Measurements from ENCODE around the gene STX10.

STX10 gene

GRCh38 chr19:13134626-13135025 is 15.5 kb downstream of the STX10 start:
- no peak for TF ChIP-seq ZNF274 (IDR thresholded peaks at IDR 0.05; ENCODE audit: low read depth, low read length)
- H3K36me3 ChIP-seq (ENCODE audit: insufficient read depth, insufficient read length, low read length), result peaks cover 87% of the 10 kb centered on the region
- no peaks in the 10 kb centered on the region for H3K27me3 ChIP-seq (ENCODE audit: insufficient read depth, insufficient read length)

GRCh38 chr19:13133241-13133870 is 16.8 kb downstream of the STX10 start:
- no peak for TF ChIP-seq ZNF274 (IDR thresholded peaks at IDR 0.05; ENCODE audit: low read depth, low read length)
- no peak for TF ChIP-seq SUZ12 (IDR thresholded peaks at IDR 0.05; ENCODE audit: extremely low read depth, insufficient read depth, insufficient read length)
- TF ChIP-seq YY1 (IDR thresholded peaks at IDR 0.05; ENCODE audit: insufficient read depth, insufficient read length), result no peak

More at GRCh38 chr19:13134626-13135025, 15.5 kb downstream of the STX10 start:
- no peak for DNase-seq (ENCODE audit: low read depth, low spot score)
- Histone ChIP-seq H3K9me3 (ENCODE audit: insufficient read depth, low read length) (no peaks in the 10 kb centered on the region), H3K4me3 (ENCODE audit: insufficient read length, low read depth) (no peak overlapping the region), H3K4me1 (ENCODE audit: insufficient read depth, insufficient read length) (peaks cover 19% of the 10 kb centered on the region), H3K9ac (ENCODE audit: insufficient read length, low read depth) (no peak overlapping the region)

GRCh38 chr19:13132471-13133180 is 17.5 kb downstream of the STX10 start:
- no peak for DNase-seq (ENCODE audit: low read depth, low spot score)
- H3K9me3 ChIP-seq (ENCODE audit: insufficient read depth, low read length), result no peaks in the 10 kb centered on the region
- H3K4me1 ChIP-seq (ENCODE audit: insufficient read depth, insufficient read length), result peaks cover 13% of the 10 kb centered on the region
- no peak overlapping the region for H3K4me3 ChIP-seq (ENCODE audit: insufficient read length, low read depth)
- TF ChIP-seq ZNF274 (IDR thresholded peaks at IDR 0.05; ENCODE audit: low read depth, low read length) (no peak), SUZ12 (IDR thresholded peaks at IDR 0.05; ENCODE audit: extremely low read depth, insufficient read depth, insufficient read length) (no peak), YY1 (IDR thresholded peaks at IDR 0.05; ENCODE audit: insufficient read depth, insufficient read length) (no peak)
- H3K27me3 ChIP-seq (ENCODE audit: insufficient read depth, insufficient read length), result no peaks in the 10 kb centered on the region
- H3K9ac ChIP-seq (ENCODE audit: insufficient read length, low read depth), result no peak overlapping the region
- H3K36me3 ChIP-seq (ENCODE audit: insufficient read depth, insufficient read length, low read length), result peaks cover 92% of the 10 kb centered on the region

More at GRCh38 chr19:13133241-13133870, 16.8 kb downstream of the STX10 start:
- Histone ChIP-seq H3K4me3 (ENCODE audit: insufficient read length, low read depth) (no peak overlapping the region), H3K9ac (ENCODE audit: insufficient read length, low read depth) (no peak overlapping the region), H3K9me3 (ENCODE audit: insufficient read depth, low read length) (no peaks in the 10 kb centered on the region), H3K4me1 (ENCODE audit: insufficient read depth, insufficient read length) (peaks cover 13% of the 10 kb centered on the region), H3K36me3 (ENCODE audit: insufficient read depth, insufficient read length, low read length) (peaks cover 93% of the 10 kb centered on the region), H3K27me3 (ENCODE audit: insufficient read depth, insufficient read length) (no peaks in the 10 kb centered on the region)
- no peak for DNase-seq (ENCODE audit: low read depth, low spot score)

GRCh38 chr19:13130886-13131490 is 19.2 kb downstream of the STX10 start:
- no peak overlapping the region for H3K9ac ChIP-seq (ENCODE audit: insufficient read length, low read depth)
- peaks cover 9% of the 10 kb centered on the region for H3K4me1 ChIP-seq (ENCODE audit: insufficient read depth, insufficient read length)
- H3K4me3 ChIP-seq (ENCODE audit: insufficient read length, low read depth), result no peak overlapping the region
- no peaks in the 10 kb centered on the region for H3K27me3 ChIP-seq (ENCODE audit: insufficient read depth, insufficient read length)
- peaks cover 87% of the 10 kb centered on the region for H3K36me3 ChIP-seq (ENCODE audit: insufficient read depth, insufficient read length, low read length)
- no peak for DNase-seq (ENCODE audit: low read depth, low spot score)
- no peaks in the 10 kb centered on the region for H3K9me3 ChIP-seq (ENCODE audit: insufficient read depth, low read length)
- no peak for TF ChIP-seq YY1 (IDR thresholded peaks at IDR 0.05; ENCODE audit: insufficient read depth, insufficient read length)
- TF ChIP-seq SUZ12 (IDR thresholded peaks at IDR 0.05; ENCODE audit: extremely low read depth, insufficient read depth, insufficient read length), result no peak
- TF ChIP-seq ZNF274 (IDR thresholded peaks at IDR 0.05; ENCODE audit: low read depth, low read length), result no peak

GRCh38 chr19:13129384-13129783 is 20.8 kb downstream of the STX10 start:
- no peaks in the 10 kb centered on the region for H3K9me3 ChIP-seq (ENCODE audit: insufficient read depth, low read length)
- H3K27me3 ChIP-seq (ENCODE audit: insufficient read depth, insufficient read length), result no peaks in the 10 kb centered on the region
- peaks cover 80% of the 10 kb centered on the region for H3K36me3 ChIP-seq (ENCODE audit: insufficient read depth, insufficient read length, low read length)
- TF ChIP-seq ZNF274 (IDR thresholded peaks at IDR 0.05; ENCODE audit: low read depth, low read length) (no peak), YY1 (IDR thresholded peaks at IDR 0.05; ENCODE audit: insufficient read depth, insufficient read length) (no peak), SUZ12 (IDR thresholded peaks at IDR 0.05; ENCODE audit: extremely low read depth, insufficient read depth, insufficient read length) (no peak)
- H3K4me3 ChIP-seq (ENCODE audit: insufficient read length, low read depth), result no peak overlapping the region
- no peak overlapping the region for H3K9ac ChIP-seq (ENCODE audit: insufficient read length, low read depth)
- no peak for DNase-seq (ENCODE audit: low read depth, low spot score)
- H3K4me1 ChIP-seq (ENCODE audit: insufficient read depth, insufficient read length), result peaks cover 9% of the 10 kb centered on the region

- H3K9me3 ChIP-seq (ENCODE audit: insufficient read depth, low read length), result no peaks in the 10 kb centered on the region
- H3K9ac ChIP-seq (ENCODE audit: insufficient read length, low read depth), result no peak overlapping the region
- H3K36me3 ChIP-seq (ENCODE audit: insufficient read depth, insufficient read length, low read length), result peaks cover 77% of the 10 kb centered on the region
- TF ChIP-seq ZNF274 (IDR thresholded peaks at IDR 0.05; ENCODE audit: low read depth, low read length) (no peak), YY1 (IDR thresholded peaks at IDR 0.05; ENCODE audit: insufficient read depth, insufficient read length) (no peak), SUZ12 (IDR thresholded peaks at IDR 0.05; ENCODE audit: extremely low read depth, insufficient read depth, insufficient read length) (no peak)
- peaks cover 12% of the 10 kb centered on the region for H3K4me1 ChIP-seq (ENCODE audit: insufficient read depth, insufficient read length)
- no peak overlapping the region for H3K4me3 ChIP-seq (ENCODE audit: insufficient read length, low read depth)
- no peaks in the 10 kb centered on the region for H3K27me3 ChIP-seq (ENCODE audit: insufficient read depth, insufficient read length)
- DNase-seq (ENCODE audit: low read depth, low spot score), result no peak
These were observed 21.6 kb downstream of the STX10 start for GRCh38 chr19:13128583-13128982.

Data from NT2/D1 (cell line).